NOMO-1 treated with DMSO at 0.1 percent for 48 hours (cell line): ENCODE data around the gene FARP2.
"Not testable (repeated sequence)": the region's sequence is repeated elsewhere in the genome, so short reads cannot be mapped to it uniquely, and the experiment has no call there.

Experiments used
- DNase-seq: peaks from one replicate; lab custom pipeline; 2025; ENCODE audit not compliant: unreplicated experiment; lab: John Stamatoyannopoulos, UW

Gene FARP2

GRCh38 chr2:241399941-241400922 is 44.1 kb downstream of the FARP2 start:
- no peak for DNase-seq

DNA sequence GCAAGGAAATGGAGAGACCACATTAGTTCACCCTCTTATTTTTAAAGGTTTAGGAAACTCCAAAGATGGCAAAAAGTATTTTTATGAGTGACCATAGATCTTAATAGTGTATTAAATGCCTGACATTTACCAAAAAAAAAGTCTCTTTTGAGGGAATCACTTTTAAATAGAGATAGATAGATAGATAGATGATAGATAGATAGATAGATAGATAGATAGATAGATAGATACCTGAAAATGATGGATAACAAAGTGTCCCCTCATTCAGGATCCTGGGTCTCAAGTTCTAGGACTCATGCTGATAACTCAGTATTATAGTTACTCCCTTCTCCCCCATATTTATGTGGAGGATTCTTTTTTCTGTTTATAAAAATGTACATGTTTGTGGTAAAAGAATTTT is 52.8 kb downstream of the FARP2 start:
- DNase-seq: no peak

GRCh38 chr2:241410739-241411176 is 54.7 kb downstream of the FARP2 start:
- DNase-seq: no peak

DNA sequence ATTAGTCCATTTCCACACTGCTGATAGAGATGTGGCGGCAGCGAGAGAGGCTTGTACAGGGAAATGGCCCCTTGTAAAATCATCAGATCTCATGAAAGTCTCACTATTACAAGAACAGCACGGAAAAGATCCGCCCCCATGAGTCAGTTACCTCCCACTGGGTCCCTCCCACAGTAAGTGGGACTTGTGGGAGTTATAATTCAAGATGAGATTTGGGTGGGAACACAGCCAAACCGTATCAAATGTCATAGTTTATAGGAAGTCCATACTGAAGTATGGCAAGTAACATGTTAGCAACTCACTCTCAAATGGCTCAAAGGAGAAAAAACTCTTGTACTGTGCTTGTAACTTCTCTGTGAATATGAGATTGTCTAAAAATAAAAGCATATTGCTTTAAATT is 56.1 kb downstream of the FARP2 start:
- no peak for DNase-seq

DNA sequence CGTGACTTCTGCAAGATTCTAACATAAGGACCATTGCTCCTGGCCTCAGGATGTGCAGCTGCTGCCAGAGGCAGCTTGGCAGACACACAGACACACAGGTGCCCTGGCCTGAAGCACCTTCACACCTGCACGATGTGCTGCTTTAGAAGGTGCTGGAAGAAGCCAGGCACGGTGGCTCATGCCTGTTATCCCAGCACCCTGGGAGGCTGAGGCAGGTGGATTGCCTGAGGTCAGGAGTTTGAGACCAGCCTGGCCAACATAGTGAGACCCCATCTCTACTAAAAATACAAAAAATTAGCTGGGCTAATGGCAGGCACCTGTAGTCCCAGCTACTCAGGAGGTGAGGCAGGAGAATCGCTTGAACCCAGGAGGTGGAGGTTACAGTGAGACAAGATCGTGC is 57.4 kb downstream of the FARP2 start:
- DNase-seq: not testable (repeated sequence)

GRCh38 chr2:241413929-241414580 is 58.0 kb downstream of the FARP2 start:
- DNase-seq: no peak

DNA sequence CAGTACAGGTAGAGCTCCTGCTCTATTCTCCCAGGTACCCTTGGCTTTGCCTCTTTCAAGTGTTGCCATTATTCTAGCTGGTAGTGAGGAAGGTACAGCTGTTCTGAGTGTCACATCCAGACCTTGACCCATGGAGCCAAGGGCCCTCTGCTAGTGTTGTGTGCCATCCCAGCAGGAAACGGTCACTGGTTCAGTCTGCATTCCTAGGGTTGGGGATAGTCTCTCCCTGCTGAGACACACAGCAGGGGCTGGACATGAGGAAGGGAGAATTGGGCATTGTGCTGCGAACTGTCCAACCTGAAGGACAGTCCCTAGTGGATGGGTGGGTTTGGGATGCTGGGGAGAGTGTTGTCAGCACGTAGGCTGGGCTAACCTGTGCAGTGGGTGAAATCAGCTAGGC is 59.1 kb downstream of the FARP2 start:
- no peak for DNase-seq

- no peak for DNase-seq
Measured at GRCh38 chr2:241417626-241418025, 61.5 kb downstream of the FARP2 start.

DNA sequence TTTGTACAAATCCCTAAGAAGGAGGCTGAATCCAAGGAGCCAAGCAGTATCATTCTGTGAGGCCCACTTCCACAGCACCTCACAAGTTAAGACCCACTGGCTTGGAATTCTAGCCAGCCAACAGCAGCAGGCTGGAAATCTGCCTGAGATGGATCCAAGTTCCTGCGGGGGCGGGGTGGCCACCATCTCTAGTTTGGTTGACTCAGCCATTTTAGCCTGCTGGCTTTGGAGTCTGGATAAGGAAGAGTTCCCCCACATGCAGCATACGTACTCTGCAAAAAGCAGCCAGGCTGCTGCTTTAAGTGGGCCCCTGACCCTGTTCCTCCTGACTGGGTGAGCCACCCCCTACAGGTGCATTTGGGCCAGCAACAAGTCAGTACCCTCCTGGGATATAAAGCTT is 65.2 kb downstream of the FARP2 start:
- no peak for DNase-seq

- not testable (repeated sequence) for DNase-seq
Measured at GRCh38 chr2:241421942-241422341, 65.9 kb downstream of the FARP2 start.

DNA sequence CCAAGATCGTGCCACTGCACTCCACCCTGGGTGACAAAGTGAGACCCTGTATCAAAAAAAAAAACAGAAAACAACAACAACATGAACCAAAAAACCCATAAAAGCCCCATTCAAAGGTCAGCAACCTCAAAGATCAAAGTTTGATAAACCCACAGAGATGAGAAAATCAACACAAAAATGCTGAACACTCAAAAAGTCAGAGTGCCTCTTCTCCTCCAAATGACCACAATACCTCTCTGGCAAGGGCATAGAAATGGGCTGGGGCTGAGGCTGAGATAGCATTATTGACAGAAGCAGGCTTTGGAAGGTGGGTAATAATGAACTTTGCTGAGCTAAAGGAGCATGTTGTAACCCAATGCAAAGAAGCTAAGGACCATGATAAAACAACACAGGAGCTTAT is 66.3 kb downstream of the FARP2 start:
- no peak for DNase-seq

DNA sequence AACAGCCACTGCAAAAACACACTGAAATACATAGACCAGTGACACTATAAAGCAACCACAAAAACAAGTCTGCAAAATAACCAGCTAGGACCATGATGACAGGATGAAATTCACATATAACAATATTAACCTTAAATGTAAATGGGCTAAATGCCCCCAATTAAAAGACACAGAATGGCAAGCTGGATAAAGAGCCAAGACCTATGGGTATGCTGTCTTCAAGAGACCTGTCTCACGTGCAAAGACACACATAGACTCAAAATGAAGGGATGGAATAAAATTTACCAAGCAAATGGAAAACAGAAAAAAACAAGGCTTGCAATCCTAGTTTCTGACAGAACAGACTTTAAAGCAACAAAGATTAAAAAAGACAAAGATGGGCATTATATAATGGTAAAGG is 67.4 kb downstream of the FARP2 start:
- DNase-seq: not testable (repeated sequence)

- DNase-seq: no peak
Measured at GRCh38 chr2:241425368-241425767, 69.3 kb downstream of the FARP2 start.

- no peak for DNase-seq
Measured at GRCh38 chr2:241430178-241430577, 74.1 kb downstream of the FARP2 start.

- DNase-seq: no peak
Measured at GRCh38 chr2:241432824-241433448, 76.9 kb downstream of the FARP2 start.

DNA sequence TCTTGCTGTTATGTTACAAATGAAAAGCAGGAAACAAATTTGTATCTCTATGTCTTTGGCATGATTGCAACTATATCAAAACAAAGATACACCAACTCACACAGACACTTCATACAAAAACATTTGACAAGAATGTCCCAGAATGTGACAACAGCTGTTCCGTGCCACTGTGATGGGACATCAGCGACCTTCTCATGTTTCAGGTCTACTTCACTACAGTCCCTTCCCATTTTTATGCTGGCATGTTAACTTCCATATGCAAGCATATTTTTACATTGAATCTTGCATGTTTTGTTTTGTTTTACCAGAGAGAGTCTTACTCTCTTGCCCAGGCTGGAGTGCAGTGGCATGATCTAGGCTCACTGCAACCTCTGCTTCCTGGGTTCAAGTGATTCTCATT is 81.1 kb downstream of the FARP2 start:
- DNase-seq: no peak

DNA sequence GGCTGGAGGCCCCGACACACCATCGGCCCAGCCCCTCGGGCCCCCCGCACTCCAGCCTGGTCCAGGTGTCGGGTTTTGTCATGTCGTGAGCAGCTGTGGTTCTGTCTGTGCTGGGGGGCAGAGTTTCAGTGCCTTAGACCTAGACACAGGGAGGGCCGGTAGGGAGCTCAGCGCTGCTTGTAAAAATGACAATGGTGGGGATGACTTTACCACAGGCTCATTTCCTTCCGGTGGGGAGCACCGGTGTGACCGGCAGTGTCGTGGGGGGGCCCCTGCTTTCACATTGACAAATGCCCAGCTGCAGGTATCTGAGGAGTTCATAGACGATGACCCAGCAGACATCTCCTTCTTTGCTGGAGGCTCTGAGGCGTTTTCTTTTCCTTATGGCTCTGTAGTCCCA is 85.4 kb downstream of the FARP2 start:
- no peak for DNase-seq

GRCh38 chr2:241443486-241444223 is 87.6 kb downstream of the FARP2 start:
- DNase-seq: peak; percentile 86

DNA sequence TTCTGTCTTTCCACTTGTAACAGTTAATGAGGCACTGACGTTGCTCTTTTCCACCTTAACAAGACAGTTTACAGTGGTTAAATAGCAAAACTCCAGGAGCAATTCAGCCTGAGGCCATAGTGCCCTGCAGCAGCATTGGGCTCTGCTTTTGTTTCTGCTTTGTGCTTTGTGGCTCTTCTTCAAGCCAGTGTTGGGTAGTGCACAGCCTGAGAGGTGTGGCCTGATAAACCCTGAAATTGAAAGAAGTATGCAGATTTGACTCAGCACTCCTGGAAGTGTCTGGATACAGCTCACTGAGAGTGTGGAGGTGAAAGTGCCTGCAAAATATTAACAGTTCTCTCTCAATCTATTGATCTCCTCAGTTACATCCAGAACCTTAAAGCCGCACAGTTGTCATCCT is 89.3 kb downstream of the FARP2 start:
- DNase-seq: no peak

GRCh38 chr2:241450092-241450491 is 94.0 kb downstream of the FARP2 start:
- DNase-seq: not testable (repeated sequence)
